A549 (cell line): ENCODE data around the gene UFM1.

Experiments used
- BHLHE40 ChIP-seq: IDR thresholded peaks from 2 replicates; pipeline ENCODE4 v1.6.1; 2012; ENCODE audit warnings: low read depth, low read length, inconsistent platforms
- CEBPB ChIP-seq, 2 experiments: fragments of >200 bp in 1 of 2; sonication (Bioruptor Twin) in 1 of 2; formaldehyde crosslinking in 1 of 2; IDR thresholded peaks; 2 replicates each; pipeline ENCODE4 v1.6.1; 2012 to 2016
- CTCF ChIP-seq: fragments of >200 bp; sonication (Bioruptor Twin); formaldehyde crosslinking; IDR thresholded peaks from 3 replicates; pipeline ENCODE4 v1.5.1; 2016
- ELK1 ChIP-seq: fragments of 150-350 bp; IDR thresholded peaks from 2 replicates; pipeline ENCODE4 v1.6.1; 2014; ENCODE audit warnings: low read depth, mild to moderate bottlenecking, low read length
- EP300 ChIP-seq, 2 experiments: fragments of >200 bp; sonication (Bioruptor Twin); formaldehyde crosslinking; IDR thresholded peaks; 2 replicates in 1 of 2; 3 replicates in 1 of 2; pipeline ENCODE4 v1.6.1; 2016 to 2017
- JUN ChIP-seq, 2 experiments: fragments of >200 bp; sonication (Bioruptor Twin); formaldehyde crosslinking; IDR thresholded peaks; 2 replicates in 1 of 2; 3 replicates in 1 of 2; pipeline ENCODE4 v1.6.1; 2016 to 2017
- JUNB ChIP-seq: fragments of >200 bp; sonication (Bioruptor Twin); formaldehyde crosslinking; IDR thresholded peaks from 2 replicates; pipeline ENCODE4 v1.6.1; 2016
- MAX ChIP-seq: IDR thresholded peaks from 2 replicates; pipeline ENCODE4 v1.6.1; 2012
- RFX5 ChIP-seq: fragments of 450-650 bp; IDR thresholded peaks from 2 replicates; pipeline ENCODE4 v1.7.1; 2014; ENCODE audit warnings: antibody characterized with exemption, mild to moderate bottlenecking, moderate library complexity
- SMC3 ChIP-seq: fragments of >200 bp; sonication (Bioruptor Twin); formaldehyde crosslinking; IDR thresholded peaks from 3 replicates; pipeline ENCODE4 v1.6.1; 2018; ENCODE audit warnings: inconsistent platforms

GRCh38 chr13:38394777-38395496 is 45.3 kb downstream of the UFM1 start:
- TF ChIP-seq CTCF (no peak), JUNB (no peak), CEBPB (IDR thresholded peaks at IDR 0.05) (no peak), BHLHE40 (no peak), SMC3 (no peak), EP300 (IDR thresholded peaks at IDR 0.05) (no peak), JUN (IDR thresholded peaks at IDR 0.05) (no peak), MAX (no peak), RFX5 (no peak), ELK1 (no peak)
